Right lobe of liver (tissue), 6 donors: ENCODE results near the gene CTNND2. TPM values are rescaled to one million over a fixed set of nuclear protein-coding genes. Genes with fewer than 3 reads are reported as not detected.

Experiments
- ATAC-seq, 4 donors: fragments of 200-7000 bp; cut with Tn5 transposase; one replicate each; pipeline ENCODE4 v1.9.1; 2020; ENCODE audit warnings: mild to moderate bottlenecking in 4 of 4, moderate library complexity in 4 of 4
- DNase-seq, 3 donors: peaks; one replicate each; pipeline ENCODE4 v3.0.0-alpha.2; 2020
- H3K27ac ChIP-seq, 3 donors: fragments of 200-600 bp; one replicate each; pipeline ENCODE4 v1.8.0; 2022
- H3K27me3 ChIP-seq, 2 donors: fragments of 200-600 bp; one replicate each; pipeline ENCODE4 v1.8.0; 2022
- H3K36me3 ChIP-seq, 4 donors: fragments of 200-600 bp; sonication (generic) in 1 of 4; one replicate each; pipeline versions ENCODE4 v1.5.1 to v1.8.0; 2017 to 2022; ENCODE audit warnings: control low read depth in 1 of 4
- H3K4me1 ChIP-seq, 4 donors: fragments of 200-600 bp; sonication (generic) in 1 of 4; one replicate each; pipeline versions ENCODE4 v1.5.1 to v1.8.0; 2017 to 2022; ENCODE audit warnings: control low read depth in 1 of 4
- H3K4me3 ChIP-seq, 3 donors: fragments of 200-600 bp; one replicate each; pipeline ENCODE4 v1.8.0; 2022
- H3K9me3 ChIP-seq, 4 donors: fragments of 200-600 bp; sonication (generic) in 1 of 4; one replicate each; pipeline versions ENCODE4 v1.5.1 to v1.8.0; 2017 to 2022; ENCODE audit warnings: control low read depth in 1 of 4
- CTCF ChIP-seq, 4 donors: fragments of 200-600 bp in 3 of 4; fragments of 450-650 bp in 1 of 4; IDR thresholded peaks; one replicate each; pipeline versions ENCODE4 v1.5.1 to v1.8.0; 2016 to 2022; ENCODE audit warnings: antibody characterized with exemption in 4 of 4, mild to moderate bottlenecking in 2 of 4
- POLR2A ChIP-seq: fragments of 450-650 bp; IDR thresholded peaks from one replicate; pipeline ENCODE4 v1.6.1; 2017; ENCODE audit warnings: antibody characterized with exemption, mild to moderate bottlenecking
- WGBS: methylation state at CpG from one replicate; pipeline ENCODE4 v1.1.6; 2018; ENCODE audit warnings: low coverage, low lambda C conversion rate; ENCODE audit not compliant: insufficient coverage; ENCODE audit errors: missing lambda C conversion rate; 5-methylcytosine and 5-hydroxymethylcytosine counted together
- intact Hi-C, 2 donors: fragments of 100-400 bp; cut with DNase I; formaldehyde crosslinking; loops; one replicate each; pipeline versions ENCODE4 v1.11.2 to v1.14.1; 2022
- total RNA-seq, 6 experiments: library from RNA; depleted of rRNA in 2 of 6; stranded (reverse); fragments of >200 nt in 2 of 6; fragmentation: NEBNext Ultra II Directional in 3 of 6; extraction: Animal tissue kit (Norgen Biotek cat#: 25700) in 3 of 6; gene quantifications; one replicate each; pipeline versions ENCODE4 v1.1.0 to v1.2.4, GENCODE V29; 2016 to 2023
- donor health status: DM: no; HTN: yes; CAD: no.
- donor health status: DM: no; HTN: no; CAD: no.
- donor health status: DM: no; HTN: no; CAD: no.
- donor health status: DM: no; HTN: yes; CAD: no.
- donor health status: DM: no; HTN: yes; CAD: no.

CTNND2 gene
- total RNA-seq, 6 experiments from 2014 or later: 0.06 to 1.5 (median 1.1) TPM

GRCh38 chr5:11026543-11026942, 877.7 kb downstream of the CTNND2 start:
- Histone ChIP-seq H3K36me3 (no peaks in the 10 kb centered on the region), H3K9me3 (peaks cover 0 to 6% (median 0%) of the 10 kb centered on the region in 4 donors), H3K4me1 (no peaks in the 10 kb centered on the region), H3K4me3 (no peak overlapping the region), H3K27ac (no peak overlapping the region), H3K27me3 (no peaks in the 10 kb centered on the region)
- TF ChIP-seq POLR2A (no peak), CTCF (IDR thresholded peaks at IDR 0.05) (no peak)
- intact Hi-C loops: no loop called here
- DNase-seq (no peak), ATAC-seq (no peak)
- WGBS: 75% methylated on average over 2 of the region's 2 CpGs

GRCh38 chr5:11023945-11024344, 880.3 kb downstream of the CTNND2 start:
- DNase-seq: no peak
- Histone ChIP-seq H3K27me3 (no peaks in the 10 kb centered on the region), H3K36me3 (no peaks in the 10 kb centered on the region), H3K9me3 (no peaks in the 10 kb centered on the region), H3K4me1 (no peaks in the 10 kb centered on the region), H3K4me3 (no peak overlapping the region), H3K27ac (no peak overlapping the region)
- 16% methylated on average over 1 of the region's 1 CpG for WGBS
- intact Hi-C loops: no loop called here
- no peak for ATAC-seq
- no peak for TF ChIP-seq POLR2A
- TF ChIP-seq CTCF (IDR thresholded peaks at IDR 0.05): no peak

GRCh38 chr5:11013793-11014192, 890.5 kb downstream of the CTNND2 start:
- WGBS: 60% methylated on average over 1 of the region's 4 CpGs
- ATAC-seq: no peak
- DNase-seq: no peak

GRCh38 chr5:11012295-11012694, 892.0 kb downstream of the CTNND2 start:
- 0% methylated on average over 1 of the region's 7 CpGs for WGBS
- Histone ChIP-seq H3K4me3 (no peak overlapping the region), H3K4me1 (no peaks in the 10 kb centered on the region), H3K27me3 (no peaks in the 10 kb centered on the region), H3K27ac (no peak overlapping the region), H3K9me3 (no peaks in the 10 kb centered on the region), H3K36me3 (no peaks in the 10 kb centered on the region)
- no peak for TF ChIP-seq POLR2A
- no peak for TF ChIP-seq CTCF (IDR thresholded peaks at IDR 0.05)
- intact Hi-C loops: no loop called here
- ATAC-seq: no peak
- DNase-seq: no peak

More at GRCh38 chr5:11013793-11014192, 890.5 kb downstream of the CTNND2 start:
- Histone ChIP-seq H3K4me1 (no peaks in the 10 kb centered on the region), H3K9me3 (no peaks in the 10 kb centered on the region), H3K27me3 (no peaks in the 10 kb centered on the region), H3K4me3 (no peak overlapping the region), H3K36me3 (no peaks in the 10 kb centered on the region), H3K27ac (no peak overlapping the region)
- no peak for TF ChIP-seq POLR2A
- no peak for TF ChIP-seq CTCF (IDR thresholded peaks at IDR 0.05)
- intact Hi-C loops: no loop called here
